Activated CD8-positive, alpha-beta memory T cell treated with anti-CD3 and anti-CD28 coated beads for 24 hours (primary cell): Measurements from ENCODE around the gene AAGAB.
"Not testable (repeated sequence)": the region's sequence is repeated elsewhere in the genome, so short reads cannot be mapped to it uniquely, and the experiment has no call there.

Experiments used
- DNase-seq: peaks from one replicate; pipeline ENCODE4 v3.0.0-alpha.2; 2020

AAGAB gene, protein sequence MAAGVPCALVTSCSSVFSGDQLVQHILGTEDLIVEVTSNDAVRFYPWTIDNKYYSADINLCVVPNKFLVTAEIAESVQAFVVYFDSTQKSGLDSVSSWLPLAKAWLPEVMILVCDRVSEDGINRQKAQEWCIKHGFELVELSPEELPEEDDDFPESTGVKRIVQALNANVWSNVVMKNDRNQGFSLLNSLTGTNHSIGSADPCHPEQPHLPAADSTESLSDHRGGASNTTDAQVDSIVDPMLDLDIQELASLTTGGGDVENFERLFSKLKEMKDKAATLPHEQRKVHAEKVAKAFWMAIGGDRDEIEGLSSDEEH

DNA sequence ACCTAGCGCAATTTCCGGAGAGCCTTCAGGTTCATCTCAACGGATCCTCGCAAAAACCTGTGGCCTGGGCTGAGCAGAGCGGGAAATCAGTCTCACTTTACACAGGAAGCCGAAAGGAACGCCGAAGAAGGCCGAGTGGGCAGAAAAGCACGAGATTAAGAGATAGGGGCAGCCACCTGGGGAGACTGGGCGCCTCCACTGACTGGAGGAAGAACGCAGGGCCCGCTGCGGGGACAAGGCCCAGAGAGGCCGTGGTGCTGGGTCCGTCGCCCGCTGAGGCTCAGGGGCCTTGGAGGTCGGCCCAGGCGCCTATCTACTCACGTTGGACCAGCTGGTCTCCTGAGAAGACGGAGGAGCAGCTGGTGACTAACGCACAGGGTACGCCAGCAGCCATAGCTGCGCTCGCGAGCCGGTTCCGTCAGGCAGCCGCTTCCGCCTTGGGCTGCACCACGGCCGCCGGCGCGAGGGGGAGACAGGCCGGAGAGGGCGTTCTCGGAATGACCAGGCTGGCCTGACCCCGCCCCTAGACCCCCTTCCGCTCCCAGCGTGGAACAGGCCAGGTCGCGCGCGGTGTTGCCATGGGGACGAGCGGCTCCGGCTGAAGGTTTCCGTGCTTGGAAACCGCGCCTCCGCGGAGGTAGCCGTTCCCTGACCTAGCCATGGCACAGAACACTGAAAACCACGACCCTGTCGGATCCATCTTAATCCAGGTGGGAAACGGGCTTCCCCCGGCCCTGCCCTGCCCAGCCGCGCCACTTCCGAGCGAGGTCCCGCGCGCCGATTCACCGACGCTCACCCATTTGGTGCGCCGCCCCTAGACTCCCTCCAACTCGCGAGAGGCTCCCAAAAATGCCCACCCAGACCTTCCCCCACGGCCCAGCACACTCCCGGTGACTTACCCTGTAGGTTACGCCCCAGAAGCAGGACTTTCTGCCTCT lies at the start of gene AAGAB, which contains the start of gene IQCH:
Gene AAGAB, minus strand, starts transcription at position 424 of the 938 bp plus-strand sequence. Its CDS starts 30 bp downstream, at position 394.
Gene IQCH, plus strand, starts transcription at position 549 of the 938 bp plus-strand sequence. Its CDS starts 111 bp downstream, at position 660.
- DNase-seq, result peak; percentile 99

DNA sequence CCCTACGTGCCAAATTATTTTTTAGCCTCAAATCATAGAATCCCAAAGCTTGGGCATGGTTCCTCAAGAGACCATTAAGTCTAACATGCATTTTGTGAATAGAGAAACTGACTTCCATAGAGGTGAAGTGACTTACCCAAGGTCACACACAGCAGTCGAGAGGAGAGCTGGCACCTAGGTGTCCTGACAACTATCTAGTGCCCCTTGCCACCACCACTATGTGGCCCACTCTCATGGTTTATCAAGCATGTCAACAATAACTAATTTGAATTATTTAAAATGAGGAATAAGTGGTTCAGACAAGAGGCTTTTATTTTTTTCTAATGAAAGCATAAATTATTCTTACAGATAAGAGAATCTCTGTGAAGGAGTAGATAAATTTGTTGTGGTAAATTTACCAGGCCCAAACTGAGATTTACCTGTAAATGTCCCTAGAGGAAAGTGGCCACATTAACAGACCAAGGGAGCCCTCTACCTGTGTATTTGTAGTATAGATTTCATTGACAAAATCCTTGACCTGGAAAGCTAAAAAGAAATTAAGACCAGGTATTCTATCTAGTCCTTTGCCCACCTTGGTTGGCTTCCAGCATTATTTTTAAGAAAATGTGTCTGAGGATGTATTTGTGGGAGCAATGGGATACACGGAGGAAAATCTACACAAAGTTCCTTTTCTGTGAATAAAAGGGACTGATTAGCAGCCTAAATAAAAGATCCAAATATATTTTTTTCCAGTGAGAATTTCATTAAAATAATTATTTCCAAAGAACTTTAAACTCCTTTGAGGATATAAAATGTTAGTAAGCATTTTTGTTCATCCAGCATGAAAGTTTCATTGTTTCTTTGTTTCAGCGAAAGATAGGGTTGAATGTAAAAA lies 49.3 kb upstream of the AAGAB start:
- no peak for DNase-seq

DNA sequence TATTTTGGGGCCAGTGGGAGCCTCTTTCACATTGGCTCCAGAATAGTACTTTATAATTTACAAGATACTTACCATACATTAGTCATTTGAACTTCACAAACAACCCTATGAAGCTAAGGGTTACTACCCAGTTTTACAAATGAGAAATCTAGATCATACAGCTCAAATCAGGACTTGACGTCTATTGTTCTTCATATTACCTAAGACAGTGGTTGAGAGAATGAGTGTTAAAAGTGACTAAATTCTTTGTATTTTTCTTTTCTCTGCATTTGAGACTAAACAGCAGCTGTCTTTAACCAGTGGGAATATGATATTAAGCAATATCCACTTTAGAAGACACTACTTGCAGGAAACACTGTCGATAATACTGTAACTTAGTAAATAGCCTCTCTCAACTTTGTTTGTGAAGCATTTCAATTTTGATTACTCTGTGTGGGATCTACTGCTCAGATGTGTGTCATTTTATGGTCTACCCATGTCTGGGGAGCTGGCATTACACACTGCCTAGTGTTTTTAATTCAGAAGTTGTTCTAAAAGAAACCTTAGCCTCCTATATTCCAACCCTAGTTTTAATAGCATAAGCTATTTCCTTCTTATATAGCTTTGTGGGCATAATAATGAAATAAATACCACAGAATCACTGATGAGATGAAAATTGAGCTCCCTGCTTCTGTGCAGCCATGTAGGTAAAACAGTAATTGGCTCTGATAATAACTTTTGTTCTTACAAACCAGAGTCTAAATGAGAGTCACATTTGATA lies 46.0 kb upstream of the AAGAB start:
- no peak for DNase-seq

DNA sequence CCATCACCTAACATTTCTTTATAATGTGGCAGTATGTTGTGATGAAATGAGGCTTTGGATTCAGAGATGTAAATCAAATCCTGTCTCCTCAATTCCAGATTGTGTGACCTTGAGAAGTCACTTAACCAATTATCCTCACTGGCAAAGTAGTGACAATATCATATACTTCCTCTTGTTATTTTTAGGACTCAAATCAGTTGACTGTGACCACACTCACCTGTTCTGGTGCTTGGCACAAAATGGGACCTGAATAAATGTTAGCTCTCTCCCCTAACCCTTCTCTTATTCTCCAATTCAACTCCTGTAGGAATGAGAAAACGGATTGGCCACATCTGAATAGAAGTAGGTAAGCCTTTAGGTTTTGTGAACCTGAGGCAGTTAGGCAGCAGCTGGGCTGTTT lies 42.2 kb upstream of the AAGAB start:
- DNase-seq, result no peak

DNA sequence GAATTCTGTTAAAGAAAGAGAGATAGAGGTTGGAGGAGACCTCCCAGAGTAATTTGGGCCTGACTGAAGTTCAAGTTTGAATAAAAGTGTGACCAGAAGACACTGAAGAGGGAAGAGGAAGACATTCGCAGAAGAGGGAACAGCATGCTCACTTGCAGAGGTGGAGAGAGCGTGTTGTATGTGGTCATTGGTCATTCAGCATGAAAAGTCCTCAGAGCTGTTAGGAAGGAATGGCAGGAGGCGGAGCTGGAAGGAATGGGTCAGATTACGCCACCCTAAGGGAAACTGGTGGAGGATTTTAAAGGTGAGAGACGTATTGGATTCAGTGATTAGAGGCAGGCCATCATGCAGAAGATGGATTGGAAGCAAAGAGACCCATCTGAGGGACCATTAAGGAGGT lies 41.7 kb upstream of the AAGAB start:
- DNase-seq, result no peak

DNA sequence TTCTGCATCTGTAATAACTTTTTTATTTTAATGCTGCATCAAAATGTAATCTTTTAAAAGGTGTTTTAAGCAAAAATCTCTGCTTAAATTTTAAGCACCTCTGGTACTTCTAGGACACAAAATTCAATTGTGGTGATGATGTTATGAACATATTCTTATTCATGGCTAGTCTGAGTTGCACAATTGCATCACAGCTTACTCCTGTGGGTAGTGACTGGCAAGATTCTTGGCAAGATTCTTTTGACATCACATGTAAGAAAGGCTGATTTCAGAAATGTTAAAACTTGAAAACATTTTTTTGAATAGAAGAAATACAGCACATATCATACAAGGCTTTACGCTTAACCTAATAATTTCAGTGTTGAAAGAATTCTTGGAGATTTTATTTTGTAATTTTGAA lies 35.9 kb upstream of the AAGAB start:
- DNase-seq, result no peak

DNA sequence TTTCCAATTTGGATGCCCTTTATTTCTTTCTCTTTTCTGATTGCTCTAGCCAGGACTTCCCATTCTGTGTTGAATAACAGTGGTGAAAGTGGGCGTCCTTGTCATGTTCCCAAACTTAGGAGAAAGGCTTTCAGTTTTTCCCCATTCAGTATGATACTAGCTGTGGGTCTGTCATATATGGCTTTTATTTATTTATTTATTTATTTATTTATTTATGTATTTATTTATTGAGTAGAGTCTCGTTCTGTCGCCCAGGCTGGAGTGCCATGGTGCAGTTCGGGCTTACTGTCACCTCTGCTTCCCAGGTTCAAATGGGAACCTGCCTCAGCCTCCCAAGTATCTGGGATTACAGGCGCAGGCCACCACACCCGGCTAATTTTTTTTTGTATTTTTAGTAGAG lies 31.9 kb upstream of the AAGAB start:
- DNase-seq, result not testable (repeated sequence)

DNA sequence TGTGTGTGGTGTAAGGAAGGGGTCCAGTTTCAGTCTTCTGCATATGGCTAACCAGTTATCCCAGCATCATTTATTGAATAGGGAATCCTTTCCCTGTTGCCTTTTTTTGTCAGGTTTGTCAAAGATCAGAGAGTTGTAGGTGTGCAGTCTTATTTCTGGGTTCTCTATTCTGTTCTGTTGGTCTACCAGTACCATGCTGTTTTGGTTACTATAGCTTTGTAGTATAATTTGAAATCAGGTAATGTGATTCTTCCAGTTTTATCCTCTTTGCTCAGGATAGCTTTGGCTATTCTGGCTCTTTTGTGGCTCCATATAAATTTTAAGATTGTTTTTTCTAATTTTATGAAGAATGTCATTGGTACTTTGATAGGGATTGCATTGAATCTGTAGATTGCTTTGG lies 31.2 kb upstream of the AAGAB start:
- not testable (repeated sequence) for DNase-seq

DNA sequence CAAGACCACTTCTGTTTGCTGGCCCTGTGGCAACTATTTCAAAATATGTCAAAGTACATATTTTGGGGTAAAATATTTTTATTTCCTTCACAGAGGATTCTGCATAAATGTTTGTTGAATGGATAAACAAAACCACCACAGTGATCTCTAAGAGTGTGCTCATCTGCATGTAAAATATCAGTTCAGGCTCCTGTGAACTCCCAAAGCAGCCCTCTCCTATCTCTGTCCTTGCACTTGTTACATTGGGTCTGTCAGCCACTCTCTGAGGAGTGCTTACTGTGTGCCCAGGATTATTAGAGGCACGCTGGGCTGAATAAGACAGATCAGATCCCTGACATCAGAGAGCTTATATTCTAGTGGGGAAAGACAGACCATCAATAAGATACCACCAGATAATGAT lies 27.3 kb upstream of the AAGAB start:
- no peak for DNase-seq

DNA sequence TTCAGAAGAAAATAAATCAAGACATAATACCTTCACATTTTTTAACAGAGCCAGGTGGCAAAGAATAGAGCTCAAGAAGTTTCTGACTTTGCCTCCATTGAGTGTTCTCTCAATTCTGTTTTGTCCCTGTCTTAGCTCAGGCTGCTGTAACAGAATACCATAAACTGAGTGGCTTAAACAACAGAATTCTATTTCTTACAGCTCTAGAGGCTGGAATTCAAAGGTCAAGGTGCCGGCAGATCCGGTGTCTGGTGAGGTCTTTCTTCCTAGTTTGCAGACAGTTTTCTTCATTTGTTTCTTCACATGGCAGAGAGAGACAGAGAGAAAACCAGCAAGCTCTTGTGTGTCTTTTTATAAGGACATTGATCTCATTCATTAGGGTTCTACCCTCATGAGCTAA lies 25.8 kb upstream of the AAGAB start:
- no peak for DNase-seq

DNA sequence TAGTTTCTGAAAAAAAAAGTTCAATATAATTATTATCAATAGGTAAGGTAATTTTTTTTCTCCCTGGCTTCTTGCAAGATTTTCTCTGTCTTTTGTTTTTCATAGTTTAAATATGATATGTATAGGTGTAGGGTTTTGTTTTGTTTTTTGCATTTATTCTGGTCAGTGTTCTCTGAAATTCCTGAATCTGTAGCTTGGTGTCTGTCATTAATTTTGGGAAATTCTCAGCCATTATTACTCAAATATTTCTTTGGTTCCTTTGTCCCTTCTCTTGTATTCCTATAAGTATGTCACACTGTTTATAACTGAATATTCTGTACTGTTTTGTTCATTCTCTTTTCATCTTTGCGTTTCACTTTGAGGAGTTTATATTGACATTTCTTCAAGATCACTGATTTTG lies 22.2 kb upstream of the AAGAB start:
- no peak for DNase-seq

DNA sequence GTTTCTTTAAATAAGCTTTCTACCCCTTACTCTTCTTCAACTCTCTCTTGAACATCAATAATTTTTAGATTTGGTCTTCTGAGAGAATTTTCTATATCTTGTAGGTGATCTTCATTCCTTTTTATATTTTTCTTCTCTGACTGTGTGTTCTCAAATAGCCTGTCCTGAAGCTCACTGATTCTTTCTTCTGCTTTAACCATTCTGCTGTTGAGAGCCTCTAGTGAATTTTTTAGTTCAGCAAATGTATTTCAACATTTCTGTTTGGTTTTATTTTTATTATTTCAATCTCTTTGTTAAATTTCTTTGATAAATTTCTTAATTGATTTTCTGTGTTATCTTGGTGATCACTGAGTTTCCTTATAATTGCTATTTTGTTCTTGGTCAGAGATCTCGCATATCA lies 19.8 kb upstream of the AAGAB start:
- no peak for DNase-seq

DNA sequence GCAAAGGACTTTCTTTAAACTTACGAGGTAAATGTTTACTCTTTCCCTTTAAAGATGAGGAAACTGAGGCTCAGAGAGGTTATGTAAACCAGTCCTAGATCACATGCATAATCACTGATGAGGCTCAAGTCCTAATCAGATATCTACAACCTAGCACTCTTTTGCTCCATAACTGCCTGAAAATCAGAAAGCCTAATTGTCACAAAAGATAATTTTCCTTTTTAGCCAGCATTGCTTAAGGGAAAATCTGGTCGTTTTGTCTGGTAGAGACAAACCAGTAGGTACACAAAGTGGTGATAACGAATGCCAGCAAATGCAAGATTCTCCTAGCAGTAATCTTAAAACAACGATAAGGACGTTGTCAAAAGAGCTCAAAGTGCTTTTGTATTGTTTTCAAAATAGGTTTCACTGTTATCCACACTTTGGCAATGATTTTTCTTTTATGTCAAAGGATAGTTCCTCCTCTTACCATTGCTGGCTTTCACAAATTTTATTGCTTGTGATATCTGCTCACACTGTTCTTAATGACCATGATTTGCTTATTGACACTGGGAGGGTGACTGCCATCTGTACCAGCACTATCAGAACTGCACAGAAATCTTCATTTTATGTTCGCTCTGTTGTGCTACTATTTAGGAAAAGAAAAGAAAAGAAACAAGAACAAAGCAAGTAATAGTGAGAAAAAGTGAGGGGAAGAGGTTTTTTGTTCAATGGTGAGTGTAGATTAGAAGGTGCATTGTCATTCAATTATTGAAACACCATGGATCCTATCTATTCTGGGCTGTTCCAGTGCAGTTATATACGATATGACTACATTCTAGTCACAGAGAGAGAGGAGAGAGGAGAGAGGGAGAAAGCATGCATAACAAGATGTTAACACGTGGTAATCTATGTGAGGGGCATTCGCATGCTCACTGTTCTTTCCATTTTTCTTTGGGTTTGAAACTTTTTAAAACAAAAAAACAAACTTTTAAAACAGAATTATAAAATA lies 13.8 kb upstream of the AAGAB start:
- no peak for DNase-seq

DNA sequence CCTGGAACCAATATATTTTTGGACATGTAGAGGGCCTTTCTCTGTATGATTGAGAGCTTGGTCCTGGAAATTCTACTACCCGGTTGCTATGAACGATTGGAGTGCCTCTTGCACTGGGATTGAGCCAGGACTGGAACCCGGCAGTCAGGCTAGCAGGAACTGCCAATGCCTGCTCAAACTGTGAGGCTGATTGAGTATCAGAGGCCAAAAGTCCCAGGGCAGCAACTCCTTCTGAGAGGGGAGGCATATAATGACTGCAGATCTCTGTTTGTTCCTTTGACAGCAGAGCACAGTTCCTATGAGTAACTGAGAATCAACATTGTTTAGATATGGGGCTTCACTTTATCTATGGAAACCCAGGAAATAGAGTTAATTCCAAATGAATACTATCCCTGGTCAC lies 13.0 kb upstream of the AAGAB start:
- DNase-seq, result no peak

DNA sequence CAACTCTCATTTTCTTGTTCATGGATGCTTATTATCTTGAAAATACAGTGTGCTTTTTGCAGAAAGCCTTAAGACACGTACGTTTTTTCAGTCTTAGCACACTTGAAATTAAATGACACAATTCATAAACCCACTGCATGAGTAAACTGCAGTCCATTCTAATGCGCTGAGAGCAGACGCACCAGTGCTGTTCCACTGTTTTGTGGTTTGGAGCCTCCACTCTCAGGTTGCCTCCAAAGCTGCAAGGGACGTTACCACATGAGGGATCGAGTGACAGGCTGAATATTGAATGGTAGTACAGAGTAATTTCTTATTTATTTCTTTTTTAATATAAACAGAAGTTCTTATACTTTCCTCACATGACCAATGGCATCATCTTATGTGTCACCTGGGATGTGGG lies 12.4 kb upstream of the AAGAB start:
- no peak for DNase-seq

DNA sequence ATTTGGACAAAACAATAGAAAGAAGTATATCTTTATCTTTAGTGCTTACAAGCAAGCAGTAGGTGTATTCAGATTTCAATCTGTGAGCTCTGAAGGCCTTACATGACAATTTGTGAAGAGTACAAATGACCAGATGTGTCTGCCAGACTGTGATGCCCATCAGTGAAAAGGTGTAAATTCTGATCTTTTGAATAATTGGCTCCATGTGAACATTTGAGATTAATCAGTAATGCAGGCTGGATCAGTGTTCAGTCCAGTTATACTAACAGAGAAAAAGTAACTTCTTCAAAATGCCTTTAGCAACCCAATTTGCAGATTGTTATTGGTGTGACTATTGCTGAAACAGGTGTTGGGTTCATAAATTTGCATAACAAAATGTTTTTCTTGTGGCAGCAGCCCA lies 5.3 kb upstream of the AAGAB start:
- no peak for DNase-seq

DNA sequence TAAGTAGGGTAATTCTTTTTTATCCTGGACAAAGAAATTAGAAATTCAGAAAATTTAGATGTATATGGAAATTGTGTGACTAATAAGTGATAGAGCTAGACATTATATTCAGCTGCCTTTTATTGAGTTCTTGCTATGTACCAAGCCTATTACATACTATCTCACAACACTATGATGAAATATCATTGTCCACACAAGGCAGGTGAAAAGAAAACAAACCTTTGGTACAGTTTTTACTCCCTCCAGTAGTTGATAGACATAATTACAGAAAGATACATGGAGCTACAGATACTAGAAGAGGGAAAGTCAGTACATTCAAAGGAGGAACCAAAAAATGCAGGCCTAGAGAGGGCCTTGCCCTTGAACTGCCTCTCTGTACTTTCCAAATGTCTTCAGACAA lies 4.9 kb upstream of the AAGAB start:
- DNase-seq, result no peak

DNA sequence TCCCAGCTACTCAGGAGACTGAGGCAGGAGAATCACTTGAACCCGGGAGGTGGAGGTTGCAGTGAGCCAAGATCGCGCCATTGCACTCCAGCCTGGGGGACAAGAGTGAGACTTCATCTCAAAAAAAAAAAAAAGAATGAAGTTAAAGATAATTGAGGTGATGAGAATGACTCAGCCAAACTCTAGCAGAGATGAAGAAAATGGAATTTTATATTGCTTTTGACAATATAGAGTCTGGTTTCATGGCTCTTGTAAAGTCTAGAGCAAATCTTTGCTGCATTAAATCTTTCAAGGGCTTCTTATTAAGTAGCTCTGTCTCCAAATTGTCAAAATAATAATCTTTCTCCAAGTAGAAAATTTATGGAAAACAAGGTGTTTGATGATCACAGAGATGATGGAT lies 4.0 kb upstream of the AAGAB start:
- DNase-seq, result not testable (repeated sequence)

DNA sequence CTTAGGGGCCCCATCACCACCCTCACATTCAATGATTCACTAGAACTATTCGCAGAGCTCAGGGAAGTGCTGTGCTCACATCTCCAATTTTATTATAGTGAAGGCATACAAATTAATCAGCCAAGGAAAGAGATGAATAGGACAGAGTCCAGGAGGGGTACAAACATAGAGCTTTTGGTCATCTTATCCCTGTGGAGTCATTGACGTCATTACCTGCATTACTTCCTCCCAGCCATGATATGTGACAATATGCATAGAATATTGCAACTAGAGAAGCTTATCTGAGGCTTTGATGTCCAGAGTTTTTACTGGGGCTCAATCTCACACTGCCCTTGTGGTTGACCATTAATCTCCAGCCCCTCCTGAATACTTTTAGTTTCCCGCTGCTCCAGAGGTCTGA lies 1.6 kb upstream of the AAGAB start:
- no peak for DNase-seq

DNA sequence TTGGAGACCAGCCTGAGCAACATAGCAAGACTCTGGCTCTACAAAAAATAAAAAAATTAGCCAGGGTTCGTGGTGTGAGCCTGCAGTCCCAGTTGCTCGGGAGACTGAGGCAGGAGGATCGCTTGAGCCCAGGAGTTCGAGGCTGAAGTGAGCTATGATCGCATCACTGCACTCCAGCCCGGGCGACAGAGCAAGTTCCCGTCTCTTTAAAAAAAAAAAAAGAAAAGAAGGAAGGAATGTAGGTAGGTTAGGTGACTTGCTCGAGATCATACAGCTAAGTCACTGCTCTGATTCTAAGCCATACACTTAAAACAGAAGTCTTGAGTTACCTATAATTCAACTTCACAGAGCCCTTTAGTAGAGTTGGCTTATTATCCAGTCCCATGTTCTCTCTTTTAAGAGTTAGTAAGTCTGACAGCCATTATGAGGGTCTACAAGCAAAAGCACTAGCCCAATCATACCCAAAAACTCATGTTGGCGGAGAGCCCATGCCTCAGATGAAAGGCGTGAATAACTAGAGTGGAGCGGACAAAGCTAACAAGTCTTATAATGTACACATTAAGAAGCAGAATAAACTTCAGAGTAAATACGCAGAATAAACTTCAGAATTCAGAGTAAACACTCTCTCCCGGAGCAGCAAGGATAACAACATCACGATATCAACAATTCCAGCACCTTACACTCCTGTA lies 768 bp downstream of the AAGAB start:
- DNase-seq, result no peak
